Loucy (cell line): Measurements from ENCODE around the gene SH3RF2.

ENCODE experiments used
- H2AFZ ChIP-seq: fragments of 200-600 bp; sonication (generic); 2 replicates; pipeline ENCODE4 v1.6.0; 2016; ENCODE audit warnings: antibody characterized with exemption, mild to moderate bottlenecking, low read length, moderate library complexity
- H3F3A ChIP-seq: fragments of 200-600 bp; 2 replicates; pipeline ENCODE4 v1.6.0; 2016; ENCODE audit warnings: antibody characterized with exemption, low read depth, mild to moderate bottlenecking
- H3K27me3 ChIP-seq: fragments of 200-600 bp; sonication (generic); 2 replicates; pipeline ENCODE4 v1.6.1; 2014; ENCODE audit warnings: low read length, mild to moderate bottlenecking; ENCODE audit not compliant: insufficient read depth, poor library complexity, severe bottlenecking
- H3K36me3 ChIP-seq: fragments of 200-600 bp; sonication (generic); 2 replicates; pipeline ENCODE4 v1.6.1; 2016; ENCODE audit warnings: low read length; ENCODE audit not compliant: insufficient read depth
- H3K4me1 ChIP-seq: fragments of 200-600 bp; sonication (generic); 2 replicates; pipeline ENCODE4 v1.5.1; 2014; ENCODE audit warnings: low read length, mild to moderate bottlenecking; ENCODE audit not compliant: insufficient read depth, poor library complexity, severe bottlenecking
- H3K4me2 ChIP-seq: fragments of 200-600 bp; sonication (generic); 2 replicates; pipeline ENCODE4 v1.6.0; 2014; ENCODE audit warnings: antibody characterized with exemption, low read length, low read depth, mild to moderate bottlenecking; ENCODE audit not compliant: poor library complexity, severe bottlenecking
- H3K4me3 ChIP-seq: fragments of 200-600 bp; sonication (generic); 2 replicates; pipeline ENCODE4 v1.5.1; 2014; ENCODE audit warnings: low read length, mild to moderate bottlenecking, mixed read lengths; ENCODE audit not compliant: poor library complexity, severe bottlenecking
- H3K79me2 ChIP-seq: fragments of 200-600 bp; sonication (generic); 2 replicates; pipeline ENCODE4 v1.6.1; 2014; ENCODE audit warnings: low read length; ENCODE audit not compliant: insufficient read depth
- H3K9ac ChIP-seq: fragments of 200-600 bp; sonication (generic); 2 replicates; pipeline ENCODE4 v1.6.0; 2014; ENCODE audit warnings: mild to moderate bottlenecking, low read depth, low read length, moderate library complexity; ENCODE audit not compliant: poor library complexity, severe bottlenecking
- H3K9me2 ChIP-seq: fragments of 200-600 bp; sonication (generic); replicated peaks from 2 replicates; pipeline ENCODE4 v1.6.1; 2016; ENCODE audit warnings: low read depth, low read length, mixed read lengths
- H3K9me3 ChIP-seq: fragments of 200-600 bp; sonication (generic); 2 replicates; pipeline ENCODE4 v1.6.1; 2014; ENCODE audit warnings: mild to moderate bottlenecking, antibody characterized with exemption, low read length, low read depth; ENCODE audit not compliant: insufficient read depth
- H4K20me1 ChIP-seq: fragments of 200-600 bp; sonication (generic); 2 replicates; pipeline ENCODE4 v1.6.0; 2014; ENCODE audit warnings: antibody characterized with exemption, low read length, mild to moderate bottlenecking; ENCODE audit not compliant: insufficient read depth, poor library complexity, severe bottlenecking
- EZH2phosphoT487 ChIP-seq: fragments of 200-600 bp; IDR thresholded peaks from 2 replicates; pipeline ENCODE4 v1.6.1; 2018; ENCODE audit warnings: antibody characterized with exemption, mild to moderate bottlenecking, moderate library complexity, borderline replicate concordance
- TF ChIP-seq, protein P1 (sequence below): fragments of 200-600 bp; sonication (generic); conservative IDR thresholded peaks from 2 replicates; pipeline ENCODE4 v1.5.1; 2014; ENCODE audit warnings: mild to moderate bottlenecking, antibody characterized with exemption, low read length

Gene SH3RF2

DNA sequence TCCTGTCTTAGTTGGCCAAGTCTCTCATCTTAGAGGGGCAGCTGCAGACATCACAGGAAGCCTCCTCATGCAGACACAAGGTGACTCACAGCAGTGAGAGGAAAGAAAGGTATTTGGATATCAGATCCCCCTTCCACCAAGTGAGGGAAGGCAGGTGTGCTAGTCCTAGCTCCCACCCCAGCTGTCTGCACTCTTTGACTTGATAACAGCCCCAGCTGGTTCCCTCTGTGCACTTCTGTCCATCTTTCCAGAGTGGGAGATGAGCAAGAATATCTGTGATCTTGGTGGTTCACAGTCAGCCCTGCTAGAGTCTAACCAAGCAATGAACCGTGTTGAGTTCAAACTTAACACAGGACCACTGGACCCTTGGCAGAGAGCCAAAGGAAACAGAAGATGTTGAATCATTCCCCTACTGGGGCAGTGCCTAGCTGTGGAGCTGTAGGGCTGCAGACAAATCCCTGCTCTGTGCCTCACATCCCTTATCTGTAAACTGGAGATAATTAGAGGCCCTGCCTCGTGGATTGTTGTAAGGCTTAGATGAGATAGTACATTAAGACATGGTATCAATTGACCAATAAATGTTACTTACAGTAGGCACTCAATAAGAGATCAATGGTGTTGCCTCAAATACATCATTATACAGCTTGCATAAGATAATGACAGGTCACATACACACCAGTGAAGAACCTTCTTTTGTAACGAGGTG, 39.1 kb downstream of the SH3RF2 start:
- no peaks in the 10 kb centered on the region for H3K4me1 ChIP-seq
- no peak overlapping the region for H3K4me2 ChIP-seq
- no peaks in the 10 kb centered on the region for H3K27me3 ChIP-seq
- no peaks in the 10 kb centered on the region for H4K20me1 ChIP-seq
- H3K9me3 ChIP-seq, result no peaks in the 10 kb centered on the region
- no peaks in the 10 kb centered on the region for H3K36me3 ChIP-seq
- H3K79me2 ChIP-seq, result no peaks in the 10 kb centered on the region
- H3K4me3 ChIP-seq, result no peak overlapping the region
- H3K9me2 ChIP-seq, result no peaks in the 10 kb centered on the region
- H3F3A ChIP-seq, result no peaks in the 10 kb centered on the region
- H3K9ac ChIP-seq, result no peak overlapping the region
- no peak overlapping the region for H2AFZ ChIP-seq
- TF ChIP-seq, protein P1, sequence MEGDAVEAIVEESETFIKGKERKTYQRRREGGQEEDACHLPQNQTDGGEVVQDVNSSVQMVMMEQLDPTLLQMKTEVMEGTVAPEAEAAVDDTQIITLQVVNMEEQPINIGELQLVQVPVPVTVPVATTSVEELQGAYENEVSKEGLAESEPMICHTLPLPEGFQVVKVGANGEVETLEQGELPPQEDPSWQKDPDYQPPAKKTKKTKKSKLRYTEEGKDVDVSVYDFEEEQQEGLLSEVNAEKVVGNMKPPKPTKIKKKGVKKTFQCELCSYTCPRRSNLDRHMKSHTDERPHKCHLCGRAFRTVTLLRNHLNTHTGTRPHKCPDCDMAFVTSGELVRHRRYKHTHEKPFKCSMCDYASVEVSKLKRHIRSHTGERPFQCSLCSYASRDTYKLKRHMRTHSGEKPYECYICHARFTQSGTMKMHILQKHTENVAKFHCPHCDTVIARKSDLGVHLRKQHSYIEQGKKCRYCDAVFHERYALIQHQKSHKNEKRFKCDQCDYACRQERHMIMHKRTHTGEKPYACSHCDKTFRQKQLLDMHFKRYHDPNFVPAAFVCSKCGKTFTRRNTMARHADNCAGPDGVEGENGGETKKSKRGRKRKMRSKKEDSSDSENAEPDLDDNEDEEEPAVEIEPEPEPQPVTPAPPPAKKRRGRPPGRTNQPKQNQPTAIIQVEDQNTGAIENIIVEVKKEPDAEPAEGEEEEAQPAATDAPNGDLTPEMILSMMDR, result no peak
- no peak for TF ChIP-seq EZH2phosphoT487

DNA sequence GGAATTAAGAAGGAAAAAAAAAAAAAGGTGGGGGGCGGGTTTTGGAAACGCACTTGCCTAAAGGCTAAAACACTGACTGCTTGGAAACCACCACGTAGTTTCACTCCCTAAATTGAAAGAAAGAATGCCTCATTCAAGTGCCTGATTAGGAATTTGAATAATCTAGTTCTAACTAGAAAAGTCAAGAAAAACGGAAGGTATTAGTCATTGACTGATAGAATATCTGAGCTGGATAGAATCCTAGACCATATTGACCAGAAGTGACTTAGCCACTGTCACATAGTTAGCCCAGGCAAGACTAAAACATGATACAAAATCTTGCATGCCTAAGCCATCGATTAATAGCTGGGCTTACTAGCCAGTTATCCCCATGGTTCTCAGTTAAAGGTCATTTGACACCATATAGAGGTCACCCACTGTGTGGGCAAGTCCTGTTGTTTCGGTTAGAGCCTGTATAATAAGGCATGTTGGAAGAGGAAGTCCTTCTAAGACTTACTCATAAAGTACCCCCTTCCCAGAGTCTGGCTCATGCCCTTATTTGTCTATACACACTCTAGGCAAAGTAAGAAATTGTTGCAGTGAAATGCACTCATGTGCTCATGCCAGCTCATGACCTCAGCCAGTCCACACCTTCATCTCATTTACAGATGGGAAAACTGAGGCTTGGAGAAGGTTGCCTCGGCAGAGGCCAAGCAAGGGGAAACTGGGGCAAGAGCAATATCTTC, 40.2 kb downstream of the SH3RF2 start:
- Histone ChIP-seq H3K9me2 (no peaks in the 10 kb centered on the region), H3K79me2 (no peaks in the 10 kb centered on the region), H3K4me1 (no peaks in the 10 kb centered on the region), H3K27me3 (no peaks in the 10 kb centered on the region), H3K36me3 (no peaks in the 10 kb centered on the region), H3K9ac (no peak overlapping the region), H3K4me2 (no peak overlapping the region), H2AFZ (no peak overlapping the region), H3K4me3 (no peak overlapping the region), H3K9me3 (no peaks in the 10 kb centered on the region), H4K20me1 (no peaks in the 10 kb centered on the region), H3F3A (no peaks in the 10 kb centered on the region)
- TF ChIP-seq, protein P1, result no peak
- TF ChIP-seq EZH2phosphoT487, result no peak

DNA sequence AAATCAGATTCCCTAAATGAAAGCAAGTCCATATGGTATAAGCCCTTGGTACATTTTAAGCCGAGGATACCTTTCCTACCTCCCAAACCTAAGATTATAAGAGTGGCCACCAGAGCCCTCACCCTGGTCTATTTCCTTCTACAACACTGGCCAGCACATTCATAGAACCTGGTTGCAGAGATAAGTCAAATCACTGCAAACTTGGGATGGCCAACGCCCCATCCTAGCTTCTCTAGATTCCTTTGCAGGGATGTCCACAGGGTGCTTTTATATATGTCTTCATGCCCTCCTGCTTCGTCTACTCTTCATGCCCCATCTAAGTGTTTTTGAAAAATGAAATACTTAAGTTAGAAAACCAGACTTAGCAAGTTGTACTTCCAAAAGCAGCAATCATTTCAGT, 41.8 kb downstream of the SH3RF2 start:
- no peaks in the 10 kb centered on the region for H3K79me2 ChIP-seq
- H2AFZ ChIP-seq, result no peak overlapping the region
- no peaks in the 10 kb centered on the region for H3K27me3 ChIP-seq
- H3K4me1 ChIP-seq, result no peaks in the 10 kb centered on the region
- H4K20me1 ChIP-seq, result no peaks in the 10 kb centered on the region
- no peaks in the 10 kb centered on the region for H3K9me3 ChIP-seq
- no peak overlapping the region for H3K9ac ChIP-seq
- no peaks in the 10 kb centered on the region for H3K36me3 ChIP-seq
- no peaks in the 10 kb centered on the region for H3K9me2 ChIP-seq
- no peak for TF ChIP-seq EZH2phosphoT487
- TF ChIP-seq, protein P1, result no peak
- H3K4me2 ChIP-seq, result no peak overlapping the region
- H3K4me3 ChIP-seq, result no peak overlapping the region
- H3F3A ChIP-seq, result no peaks in the 10 kb centered on the region
